ENCODE data around the gene SETD5. TPM values are rescaled to one million over a fixed set of nuclear protein-coding genes. Genes with fewer than 3 reads are reported as not detected.
A peak's percentile ranks its signal among the peaks of the same experiment; 100 is the strongest.

Gene SETD5
- 100 to 1,000 TPM in 2 of 3 donors, 10 to 100 TPM in 1; 94.8 to 132 (median 101) TPM for total RNA-seq
- long read RNA-seq, donor 1, partial matches to known transcripts, result 4 of 14 reads
- long read RNA-seq, donor 1, other reads (novel, unspliced or antisense), result 8 of 14 reads
- long read RNA-seq, donor 2, partial matches to known transcripts, result 2 of 3 reads
- long read RNA-seq, donor 2, other reads (novel, unspliced or antisense), result 1 of 3 reads

- no peaks in the 10 kb centered on the region for H3K9me3 ChIP-seq
- intact Hi-C loops (cut with DNase I, micrococcal nuclease), result no loop called here
- H3K4me3 ChIP-seq, result peak within 1 kb of the TSS; percentile 87
- no peak for TF ChIP-seq CTCF (IDR thresholded peaks at IDR 0.05)
- ATAC-seq (peak; percentile 78), DNase-seq (peak; percentile 98 to 99 (median 99))
- H3K4me1 ChIP-seq (ENCODE audit: low read depth), result peaks cover 50% of the 10 kb centered on the region
- H3K36me3 ChIP-seq (ENCODE audit: low read depth), result no peaks in the 10 kb centered on the region
Observed at GRCh38 chr3:9397332-9397905, at the start of gene SETD5. TSS of gene SETD5 (plus strand) at chr3:9397615. CDS start at chr3:9428939, 31,324 bp downstream.

- intact Hi-C loops (cut with DNase I, micrococcal nuclease), result no loop called here
- Histone ChIP-seq H3K4me3 (no peak overlapping the region), H3K4me1 (ENCODE audit: low read depth) (peaks cover 14% of the 10 kb centered on the region), H3K9me3 (no peaks in the 10 kb centered on the region), H3K36me3 (ENCODE audit: low read depth) (no peaks in the 10 kb centered on the region)
- no peak for ATAC-seq
- no peak for DNase-seq
- TF ChIP-seq CTCF (IDR thresholded peaks at IDR 0.05), result no peak
Observed at GRCh38 chr3:9347887-9348286, 49.5 kb upstream of the SETD5 start.

GRCh38 chr3:9349321-9350117, 47.9 kb upstream of the SETD5 start:
- no peaks in the 10 kb centered on the region for H3K36me3 ChIP-seq (ENCODE audit: low read depth)
- intact Hi-C loops (cut with DNase I, micrococcal nuclease), result no loop called here
- no peaks in the 10 kb centered on the region for H3K9me3 ChIP-seq
- ATAC-seq, result no peak
- TF ChIP-seq CTCF (IDR thresholded peaks at IDR 0.05), result no peak
- no peak overlapping the region for H3K4me3 ChIP-seq
- DNase-seq, result no peak
- peaks cover 20% of the 10 kb centered on the region for H3K4me1 ChIP-seq (ENCODE audit: low read depth)

- TF ChIP-seq CTCF (IDR thresholded peaks at IDR 0.05), result no peak
- Histone ChIP-seq H3K9me3 (no peaks in the 10 kb centered on the region), H3K36me3 (ENCODE audit: low read depth) (no peaks in the 10 kb centered on the region), H3K4me3 (no peak overlapping the region), H3K4me1 (ENCODE audit: low read depth) (peaks cover 20% of the 10 kb centered on the region)
- DNase-seq (no peak), ATAC-seq (no peak)
- intact Hi-C loops (cut with DNase I, micrococcal nuclease), result no loop called here
Observed at GRCh38 chr3:9351709-9352126, 45.7 kb upstream of the SETD5 start.

GRCh38 chr3:9352917-9353752, 44.3 kb upstream of the SETD5 start:
- no peak overlapping the region for H3K4me3 ChIP-seq
- H3K4me1 ChIP-seq (ENCODE audit: low read depth), result peaks cover 20% of the 10 kb centered on the region
- H3K9me3 ChIP-seq, result no peaks in the 10 kb centered on the region
- no peaks in the 10 kb centered on the region for H3K36me3 ChIP-seq (ENCODE audit: low read depth)
- peak; percentile 62 for TF ChIP-seq CTCF (IDR thresholded peaks at IDR 0.05)
- intact Hi-C loops (cut with DNase I, micrococcal nuclease), result no loop called here
- ATAC-seq (peak; percentile 88), DNase-seq (peak; percentile 56 to 86 (median 68))
